ENCODE measurements around the gene TMPRSS6.

Gene TMPRSS6

GRCh38 chr22:37028692-37029674 is 80.5 kb downstream of the TMPRSS6 start:
- no peak for DNase-seq (ENCODE audit: low read depth in 3 of 3)

GRCh38 chr22:37027556-37027955 is 82.0 kb downstream of the TMPRSS6 start:
- no peak for DNase-seq (ENCODE audit: low read depth in 3 of 3)

GRCh38 chr22:37026325-37026724 is 83.2 kb downstream of the TMPRSS6 start:
- DNase-seq (ENCODE audit: low read depth in 3 of 3) = no peak

GRCh38 chr22:37025500-37026070 is 83.9 kb downstream of the TMPRSS6 start:
- no peak for DNase-seq (ENCODE audit: low read depth in 3 of 3)

- no peak for DNase-seq (ENCODE audit: low read depth in 3 of 3)
Observed at GRCh38 chr22:37024339-37025157, 85.0 kb downstream of the TMPRSS6 start.

- no peak for DNase-seq (ENCODE audit: low read depth in 3 of 3)
Observed at GRCh38 chr22:37023743-37024338, 85.7 kb downstream of the TMPRSS6 start.

- DNase-seq (ENCODE audit: low read depth in 3 of 3) = no peak
Observed at GRCh38 chr22:37022483-37023337, 86.8 kb downstream of the TMPRSS6 start.

- DNase-seq (ENCODE audit: low read depth in 3 of 3) = peak; percentile 24 to 29 (median 26)
Observed at GRCh38 chr22:37021710-37022482, 87.6 kb downstream of the TMPRSS6 start.

- DNase-seq (ENCODE audit: low read depth in 3 of 3) = no peak
Observed at GRCh38 chr22:37021041-37021440, 88.5 kb downstream of the TMPRSS6 start.

- no peak for DNase-seq (ENCODE audit: low read depth in 3 of 3)
Observed at GRCh38 chr22:37020192-37020479, 89.4 kb downstream of the TMPRSS6 start.

GRCh38 chr22:37019309-37020191 is 90.0 kb downstream of the TMPRSS6 start, which contains the start of the genes MPST and TST:
Gene MPST (plus strand): TSS chr22:37019742. CDS start chr22:37019837, 95 bp downstream.
Gene TST (minus strand): TSS chr22:37019447. CDS start chr22:37018732, 715 bp downstream.
- peak; percentile 13 to 26 (median 16) for DNase-seq (ENCODE audit: low read depth in 3 of 3)

- DNase-seq (ENCODE audit: low read depth in 3 of 3) = no peak
Observed at GRCh38 chr22:37018815-37019308, 90.7 kb downstream of the TMPRSS6 start.

- no peak for DNase-seq (ENCODE audit: low read depth in 3 of 3)
Observed at GRCh38 chr22:37018086-37018814, 91.3 kb downstream of the TMPRSS6 start.

- DNase-seq (ENCODE audit: low read depth in 3 of 3) = no peak
Observed at GRCh38 chr22:37017356-37017755, 92.2 kb downstream of the TMPRSS6 start.

GRCh38 chr22:37016134-37016910 is 93.2 kb downstream of the TMPRSS6 start:
- no peak for DNase-seq (ENCODE audit: low read depth in 3 of 3)

- no peak for DNase-seq (ENCODE audit: low read depth in 3 of 3)
Observed at GRCh38 chr22:37015587-37015878, 94.0 kb downstream of the TMPRSS6 start.
